ENCODE data around the gene TENM4.

TENM4 gene

DNA sequence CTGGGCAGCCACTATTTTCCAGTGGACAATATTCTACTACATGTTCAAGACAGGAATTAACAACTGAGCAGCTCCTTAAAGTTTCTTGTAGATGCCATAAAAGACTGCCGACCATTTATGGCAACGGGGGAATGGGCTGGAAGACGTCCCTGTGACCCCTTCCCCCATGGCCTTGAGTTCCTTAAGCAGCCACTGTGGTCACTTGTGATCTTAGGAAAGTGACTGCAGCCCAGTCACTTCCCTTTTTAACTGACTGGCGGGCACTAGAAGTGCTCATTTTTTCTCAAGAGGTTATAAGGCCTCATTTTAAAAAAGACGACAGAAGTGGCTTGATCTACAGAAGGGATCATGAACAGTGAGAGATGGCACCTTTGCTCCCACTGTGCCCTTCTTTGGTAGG lies 713.0 kb downstream of the TENM4 start:
- H3K27me3 Mint-ChIP-seq (ENCODE audit: low read depth, poor library complexity) = no peaks in the 10 kb centered on the region
- no peak overlapping the region for H3K4me3 Mint-ChIP-seq
- no peak overlapping the region for H3K27ac Mint-ChIP-seq
- no peak for DNase-seq
- H3K9me3 Mint-ChIP-seq = no peaks in the 10 kb centered on the region
- H3K36me3 Mint-ChIP-seq (ENCODE audit: low read depth) = peaks cover 84% of the 10 kb centered on the region
- no peaks in the 10 kb centered on the region for H3K4me1 Mint-ChIP-seq
- TF ChIP-seq, protein P1, sequence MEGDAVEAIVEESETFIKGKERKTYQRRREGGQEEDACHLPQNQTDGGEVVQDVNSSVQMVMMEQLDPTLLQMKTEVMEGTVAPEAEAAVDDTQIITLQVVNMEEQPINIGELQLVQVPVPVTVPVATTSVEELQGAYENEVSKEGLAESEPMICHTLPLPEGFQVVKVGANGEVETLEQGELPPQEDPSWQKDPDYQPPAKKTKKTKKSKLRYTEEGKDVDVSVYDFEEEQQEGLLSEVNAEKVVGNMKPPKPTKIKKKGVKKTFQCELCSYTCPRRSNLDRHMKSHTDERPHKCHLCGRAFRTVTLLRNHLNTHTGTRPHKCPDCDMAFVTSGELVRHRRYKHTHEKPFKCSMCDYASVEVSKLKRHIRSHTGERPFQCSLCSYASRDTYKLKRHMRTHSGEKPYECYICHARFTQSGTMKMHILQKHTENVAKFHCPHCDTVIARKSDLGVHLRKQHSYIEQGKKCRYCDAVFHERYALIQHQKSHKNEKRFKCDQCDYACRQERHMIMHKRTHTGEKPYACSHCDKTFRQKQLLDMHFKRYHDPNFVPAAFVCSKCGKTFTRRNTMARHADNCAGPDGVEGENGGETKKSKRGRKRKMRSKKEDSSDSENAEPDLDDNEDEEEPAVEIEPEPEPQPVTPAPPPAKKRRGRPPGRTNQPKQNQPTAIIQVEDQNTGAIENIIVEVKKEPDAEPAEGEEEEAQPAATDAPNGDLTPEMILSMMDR (IDR thresholded peaks at IDR 0.05) = no peak

DNA sequence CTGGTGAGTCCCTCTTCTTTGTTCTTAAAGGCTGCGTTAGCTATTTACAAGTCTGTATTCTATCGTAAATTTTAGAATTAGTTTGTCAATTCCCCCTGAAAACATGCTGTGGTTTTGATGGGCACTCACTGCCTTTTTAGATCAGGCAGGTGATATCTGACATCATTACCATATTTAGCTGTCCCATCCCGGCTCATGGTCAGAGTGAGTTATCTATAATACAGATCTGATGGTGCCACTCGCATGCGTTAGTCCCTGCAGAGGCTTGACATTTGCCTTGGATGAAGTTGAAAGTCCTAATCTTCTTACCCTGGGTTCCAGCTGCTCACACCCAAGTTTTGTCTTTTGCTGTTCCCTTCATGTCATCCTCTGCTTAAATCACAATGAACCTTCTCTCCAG lies 715.6 kb downstream of the TENM4 start:
- no peak for DNase-seq
- Mint-ChIP-seq H3K36me3 (ENCODE audit: low read depth) (peaks cover 84% of the 10 kb centered on the region), H3K27ac (peak overlapping the region; percentile 62), H3K9me3 (no peaks in the 10 kb centered on the region), H3K4me1 (no peaks in the 10 kb centered on the region), H3K4me3 (no peak overlapping the region), H3K27me3 (ENCODE audit: low read depth, poor library complexity) (no peaks in the 10 kb centered on the region)
- TF ChIP-seq, protein P1 (IDR thresholded peaks at IDR 0.05) = no peak

GRCh38 chr11:78722786-78723185 lies 718.0 kb downstream of the TENM4 start:
- no peaks in the 10 kb centered on the region for H3K27me3 Mint-ChIP-seq (ENCODE audit: low read depth, poor library complexity)
- H3K4me1 Mint-ChIP-seq = no peaks in the 10 kb centered on the region
- no peak for DNase-seq
- peaks cover 77% of the 10 kb centered on the region for H3K36me3 Mint-ChIP-seq (ENCODE audit: low read depth)
- TF ChIP-seq, protein P1 (IDR thresholded peaks at IDR 0.05) = no peak
- no peak overlapping the region for H3K4me3 Mint-ChIP-seq
- no peak overlapping the region for H3K27ac Mint-ChIP-seq
- H3K9me3 Mint-ChIP-seq = no peaks in the 10 kb centered on the region

DNA sequence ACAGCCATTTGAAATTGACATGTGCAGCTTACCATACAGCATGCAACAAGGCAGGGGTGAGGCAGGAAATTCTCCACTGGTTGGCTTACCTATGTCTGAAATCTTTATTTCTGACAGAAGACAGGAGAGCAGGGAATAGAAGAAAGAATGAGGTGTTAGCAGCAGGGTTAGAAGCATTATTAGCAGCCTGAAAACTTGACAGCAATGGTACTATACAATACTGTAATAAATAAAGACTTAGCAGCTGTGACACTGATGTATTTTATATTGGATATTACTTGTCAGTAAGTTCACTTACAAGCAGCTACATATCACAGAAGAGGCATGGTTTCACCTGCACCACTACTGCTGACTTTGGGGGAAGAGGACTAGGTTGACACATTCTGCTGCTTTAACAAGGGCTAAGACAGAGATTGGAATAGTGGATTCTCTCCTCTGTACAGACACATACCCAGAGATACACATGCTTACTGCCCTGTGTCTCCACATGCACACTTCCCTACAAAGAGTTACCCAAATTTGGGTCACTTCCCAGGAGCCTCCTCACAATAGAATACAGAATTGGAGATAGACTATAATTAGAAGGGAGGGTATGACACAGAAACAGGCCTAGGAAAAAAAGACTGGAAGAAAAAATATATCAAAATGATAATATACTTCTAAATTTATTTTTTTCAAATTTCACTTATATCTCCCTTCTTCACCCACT lies 720.4 kb downstream of the TENM4 start:
- DNase-seq = no peak
- H3K27ac Mint-ChIP-seq = no peak overlapping the region
- no peaks in the 10 kb centered on the region for H3K9me3 Mint-ChIP-seq
- TF ChIP-seq, protein P1 (IDR thresholded peaks at IDR 0.05) = no peak
- peaks cover 3% of the 10 kb centered on the region for H3K27me3 Mint-ChIP-seq (ENCODE audit: low read depth, poor library complexity)
- H3K4me3 Mint-ChIP-seq = no peak overlapping the region
- no peaks in the 10 kb centered on the region for H3K4me1 Mint-ChIP-seq
- H3K36me3 Mint-ChIP-seq (ENCODE audit: low read depth) = peaks cover 62% of the 10 kb centered on the region

- no peak overlapping the region for H3K27ac Mint-ChIP-seq
- no peak for DNase-seq
- H3K4me1 Mint-ChIP-seq = peaks cover 6% of the 10 kb centered on the region
- no peak overlapping the region for H3K4me3 Mint-ChIP-seq
- no peaks in the 10 kb centered on the region for H3K9me3 Mint-ChIP-seq
- peaks cover 9% of the 10 kb centered on the region for H3K27me3 Mint-ChIP-seq (ENCODE audit: low read depth, poor library complexity)
- TF ChIP-seq, protein P1 (IDR thresholded peaks at IDR 0.05) = no peak
- H3K36me3 Mint-ChIP-seq (ENCODE audit: low read depth) = peaks cover 45% of the 10 kb centered on the region
These were observed 723.8 kb downstream of the TENM4 start for GRCh38 chr11:78717041-78717440.

All from nephron progenitor cell (in vitro differentiated cells).